ENCODE results near the gene SLC7A4.

SLC7A4 gene

GRCh38 chr22:21038405-21038804, 6.0 kb upstream of the SLC7A4 start:
- no peak for DNase-seq

- no peak for DNase-seq
Observed at GRCh38 chr22:21034989-21035388, 2.6 kb upstream of the SLC7A4 start.

- no peak for DNase-seq
Observed at GRCh38 chr22:21033895-21034294, 1.5 kb upstream of the SLC7A4 start.

- no peak for DNase-seq
Observed at GRCh38 chr22:21032868-21033688, 717 bp upstream of the SLC7A4 start.

- DNase-seq, result no peak
Observed at GRCh38 chr22:21031545-21032036, 770 bp downstream of the SLC7A4 start.

- no peak for DNase-seq
Observed at GRCh38 chr22:21030621-21031544, 1.5 kb downstream of the SLC7A4 start.

- DNase-seq, result no peak
Observed at GRCh38 chr22:21030032-21030431, 2.3 kb downstream of the SLC7A4 start.

- DNase-seq, result no peak
Observed at GRCh38 chr22:21029486-21030025, 2.8 kb downstream of the SLC7A4 start.

- DNase-seq, result no peak
Observed at GRCh38 chr22:21028277-21029251, 3.8 kb downstream of the SLC7A4 start.

- DNase-seq, result no peak
Observed at GRCh38 chr22:21026783-21027692, 5.3 kb downstream of the SLC7A4 start.

- no peak for DNase-seq
Observed at GRCh38 chr22:21025763-21026755, 6.3 kb downstream of the SLC7A4 start.

GRCh38 chr22:21025266-21025665, 7.1 kb downstream of the SLC7A4 start:
- peak; percentile 37 for DNase-seq

GRCh38 chr22:21022955-21023614, 9.3 kb downstream of the SLC7A4 start:
- no peak for DNase-seq

- DNase-seq, result no peak
Observed at GRCh38 chr22:21022507-21022906, 9.9 kb downstream of the SLC7A4 start.

- DNase-seq, result no peak
Observed at GRCh38 chr22:21020802-21021429, 11.4 kb downstream of the SLC7A4 start.

- no peak for DNase-seq
Observed at GRCh38 chr22:21018314-21018713, 14.0 kb downstream of the SLC7A4 start.

GRCh38 chr22:21016644-21017420, 15.5 kb downstream of the SLC7A4 start:
- DNase-seq, result no peak

All from CD4-positive, alpha-beta T cell treated with Interleukin-17A for 4 hours (primary cell).